A673 (cell line): ENCODE results near the gene BMPR1A. TPM values are rescaled to one million over a fixed set of nuclear protein-coding genes. Genes with fewer than 3 reads are reported as not detected.
A peak's percentile ranks its signal among the peaks of the same experiment; 100 is the strongest.

ENCODE experiments used
- BruUV-seq: library from RNA; stranded (reverse); fragments of 400-500 nt; replicated peaks from 2 replicates; lab custom pipeline; 2021; lab: Mats Ljungman, UMichigan
- CTCF ChIA-PET: fragments of 300-600 bp; sonication (Branson Sonifier 250); formaldehyde crosslinking; loops from one replicate; lab custom pipeline; 2022; ENCODE audit warnings: antibody characterized with exemption; lab: Charles Lee
- POLR2A ChIA-PET: fragments of 300-600 bp; sonication (Branson Sonifier 250); formaldehyde crosslinking; loops from one replicate; lab custom pipeline; 2022; ENCODE audit warnings: antibody characterized with exemption; ENCODE audit not compliant: low non-redundant PET; lab: Charles Lee
- DNase-seq: peaks from one replicate; pipeline ENCODE4 v3.0.0-alpha.2; 2015; ENCODE audit warnings: low spot score
- H3K27ac ChIP-seq: fragments of 200-600 bp; sonication (generic); 2 replicates; pipeline ENCODE4 v1.5.1; 2016; ENCODE audit warnings: mixed run types, low read depth, mild to moderate bottlenecking, mixed read lengths, antibody characterized with exemption, low read length; ENCODE audit not compliant: poor library complexity, severe bottlenecking
- H3K27me3 ChIP-seq: fragments of 200-600 bp; sonication (generic); replicated peaks from 2 replicates; pipeline ENCODE4 v1.6.1; 2017; ENCODE audit warnings: mixed run types, low read depth, mild to moderate bottlenecking, mixed read lengths, antibody characterized with exemption, low read length; ENCODE audit not compliant: insufficient read depth, poor library complexity
- H3K36me3 ChIP-seq: fragments of 200-600 bp; sonication (generic); 2 replicates; pipeline ENCODE4 v1.6.1; 2016; ENCODE audit warnings: mixed run types, mild to moderate bottlenecking, mixed read lengths, antibody characterized with exemption, low read length; ENCODE audit not compliant: insufficient read depth, poor library complexity, severe bottlenecking
- H3K4me1 ChIP-seq: fragments of 200-600 bp; sonication (generic); 2 replicates; pipeline ENCODE4 v1.6.1; 2017; ENCODE audit warnings: mixed run types, mild to moderate bottlenecking, mixed read lengths, antibody characterized with exemption, low read length; ENCODE audit not compliant: insufficient read depth, poor library complexity, severe bottlenecking
- H3K4me3 ChIP-seq: fragments of 200-600 bp; sonication (generic); 2 replicates; pipeline ENCODE4 v1.5.1; 2016; ENCODE audit warnings: low read depth, mixed run types, mild to moderate bottlenecking, mixed read lengths, low read length; ENCODE audit not compliant: poor library complexity, severe bottlenecking
- H3K9me3 ChIP-seq: fragments of 200-600 bp; sonication (generic); 2 replicates; pipeline ENCODE4 v1.6.1; 2016; ENCODE audit warnings: mixed run types, low read depth, mild to moderate bottlenecking, mixed read lengths, antibody characterized with exemption, low read length; ENCODE audit not compliant: poor library complexity, severe bottlenecking
- CTCF ChIP-seq: fragments of 300-800, 200-600 bp; sonication (generic); conservative IDR thresholded peaks from 2 replicates; pipeline ENCODE4 v1.5.1; 2017; ENCODE audit warnings: low read depth, mild to moderate bottlenecking, antibody characterized with exemption, low read length, moderate library complexity, mixed read lengths
- EZH2 ChIP-seq: fragments of 200-600 bp; sonication (generic); IDR thresholded peaks from 2 replicates; pipeline ENCODE4 v1.6.1; 2017; ENCODE audit warnings: borderline replicate concordance, low read depth, mild to moderate bottlenecking, mixed read lengths, antibody characterized with exemption, low read length; ENCODE audit not compliant: poor library complexity, severe bottlenecking
- intact Hi-C: fragments of 100-400 bp; cut with micrococcal nuclease; formaldehyde crosslinking; loops from one replicate; pipeline ENCODE4 v1.10.0; 2022; ENCODE audit not compliant: unreplicated experiment
- total RNA-seq: library from RNA; stranded (reverse); gene quantifications from 2 replicates; pipeline ENCODE4 v1.2.3, GENCODE V29; 2021

The BMPR1A gene
- total RNA-seq, 1 experiment from 2014 or later: 136 TPM

GRCh38 chr10:86953747-86954680 lies 197.6 kb downstream of the BMPR1A start:
- TF ChIP-seq CTCF (no peak), EZH2 (no peak)
- H3K27me3 ChIP-seq: no peaks in the 10 kb centered on the region
- CTCF ChIA-PET: interaction anchor here (0.6 kb wide), 1 partner anchor 12 kb away, joined by 7 read pairs; no protein-coding TSS in a partner anchor
- no TSS peak for BruUV-seq
- DNase-seq: peak; percentile 71
- intact Hi-C loops: no loop called here
- no peaks in the 10 kb centered on the region for H3K9me3 ChIP-seq
- H3K4me3 ChIP-seq: no peak overlapping the region
- POLR2A ChIA-PET: no interaction called here
- H3K36me3 ChIP-seq: no peaks in the 10 kb centered on the region
- H3K4me1 ChIP-seq: peaks cover 25% of the 10 kb centered on the region
- peak overlapping the region; percentile 75 for H3K27ac ChIP-seq

- DNase-seq: no peak
- intact Hi-C loops: no loop called here
- Histone ChIP-seq H3K27ac (peak overlapping the region; percentile 75), H3K4me3 (no peak overlapping the region), H3K27me3 (no peaks in the 10 kb centered on the region), H3K9me3 (no peaks in the 10 kb centered on the region), H3K36me3 (no peaks in the 10 kb centered on the region), H3K4me1 (peaks cover 25% of the 10 kb centered on the region)
- CTCF ChIA-PET: interaction anchor here (0.6 kb wide), 1 partner anchor 11 kb away, joined by 7 read pairs; no protein-coding TSS in a partner anchor
- TF ChIP-seq CTCF (no peak), EZH2 (no peak)
- BruUV-seq: no TSS peak
- POLR2A ChIA-PET: no interaction called here
These were observed 198.5 kb downstream of the BMPR1A start for GRCh38 chr10:86954681-86955500.

GRCh38 chr10:86955501-86956194 lies 199.2 kb downstream of the BMPR1A start:
- no peak for TF ChIP-seq EZH2
- no peak for TF ChIP-seq CTCF
- POLR2A ChIA-PET: no interaction called here
- Histone ChIP-seq H3K36me3 (no peaks in the 10 kb centered on the region), H3K27me3 (no peaks in the 10 kb centered on the region), H3K27ac (peak overlapping the region; percentile 75), H3K4me1 (peaks cover 25% of the 10 kb centered on the region), H3K4me3 (no peak overlapping the region), H3K9me3 (no peaks in the 10 kb centered on the region)
- BruUV-seq: no TSS peak
- intact Hi-C loops: no loop called here
- CTCF ChIA-PET: no interaction called here
- DNase-seq: no peak
